GM13976 (cell line): Measurements from ENCODE around the gene SEC14L6.

Source experiments
- DNase-seq: peaks from one replicate; pipeline ENCODE4 v3.0.0; 2012; ENCODE audit warnings: low spot score
- CTCF ChIP-seq: IDR thresholded peaks from 2 replicates; pipeline ENCODE4 v1.5.1; 2012; ENCODE audit warnings: borderline replicate concordance, mild to moderate bottlenecking; ENCODE audit not compliant: insufficient read depth; ENCODE audit errors: extremely low read depth, missing control alignments, control extremely low read depth
- in situ Hi-C: fragments of 300-500 bp; cut with MboI; formaldehyde crosslinking; loops from one replicate; pipeline ENCODE4 v1.12.0; 2022; ENCODE audit warnings: low sequenced_read_pairs, mixed read lengths, inconsistent platforms; ENCODE audit not compliant: unreplicated experiment

Gene SEC14L6

GRCh38 chr22:30507670-30508069 is 38.9 kb downstream of the SEC14L6 start:
- in situ Hi-C loops = no loop called here
- DNase-seq = no peak
- no peak for TF ChIP-seq CTCF

- in situ Hi-C loops = no loop called here
- TF ChIP-seq CTCF = no peak
- DNase-seq = no peak
These were observed 40.0 kb downstream of the SEC14L6 start for GRCh38 chr22:30506507-30506968.

DNA sequence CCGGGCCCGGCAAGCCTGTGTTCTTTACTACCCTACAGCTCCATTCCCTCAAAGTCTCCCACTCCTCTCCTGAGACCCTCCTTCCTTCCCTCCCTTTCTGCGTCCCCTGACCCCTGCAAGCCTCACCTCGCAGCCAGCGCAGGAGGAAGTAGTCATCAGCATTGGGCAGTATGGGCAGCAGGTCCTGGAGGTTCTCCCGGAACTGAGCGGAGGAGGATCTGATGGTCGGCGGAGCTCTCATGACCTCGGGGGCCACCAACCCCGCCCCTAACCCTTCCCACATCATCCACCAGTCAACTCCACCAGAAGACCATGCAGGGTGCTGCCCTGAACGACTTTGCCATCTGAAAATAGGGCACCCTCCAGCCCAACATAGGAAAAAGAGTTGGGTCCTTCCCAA is 43.0 kb downstream of the SEC14L6 start:
- no peak for TF ChIP-seq CTCF
- in situ Hi-C loops = no loop called here
- DNase-seq = no peak

GRCh38 chr22:30502911-30503310 is 43.6 kb downstream of the SEC14L6 start:
- no peak for DNase-seq
- TF ChIP-seq CTCF = no peak
- in situ Hi-C loops = no loop called here

DNA sequence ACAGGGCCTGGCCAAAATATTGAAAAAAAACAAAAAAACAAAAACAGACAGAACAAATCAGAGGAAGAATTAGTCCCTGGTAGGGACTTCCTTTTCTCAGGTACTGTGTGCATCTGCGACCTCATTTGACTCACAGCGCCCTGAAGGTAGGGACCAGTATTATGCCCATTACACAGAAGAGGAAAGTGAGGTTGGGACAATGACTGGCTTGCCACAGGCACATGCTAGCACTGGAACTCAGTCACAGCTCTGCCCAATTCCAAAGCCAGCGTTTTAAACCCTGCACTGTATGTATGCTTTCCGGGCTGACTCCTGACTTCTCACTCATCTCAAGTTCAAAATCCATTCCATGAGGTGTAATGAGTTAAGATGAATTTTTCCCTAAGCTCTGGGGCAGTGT is 44.4 kb downstream of the SEC14L6 start:
- in situ Hi-C loops = no loop called here
- no peak for DNase-seq
- TF ChIP-seq CTCF = no peak

- in situ Hi-C loops = no loop called here
- TF ChIP-seq CTCF = no peak
- DNase-seq = no peak
These were observed 45.9 kb downstream of the SEC14L6 start for GRCh38 chr22:30500628-30501027.
